Measurements from ENCODE around the gene TAF9B.
"Not testable (repeated sequence)": the region's sequence is repeated elsewhere in the genome, so short reads cannot be mapped to it uniquely, and the experiment has no call there.

The TAF9B gene

GRCh38 chrX:78111140-78111931 is 28.1 kb downstream of the TAF9B start:
- no peak for DNase-seq

- DNase-seq = no peak
Measured at GRCh38 chrX:78109458-78109857, 30.0 kb downstream of the TAF9B start.

- no peak for DNase-seq
Measured at GRCh38 chrX:78106651-78106986, 32.8 kb downstream of the TAF9B start.

- no peak for DNase-seq
Measured at GRCh38 chrX:78105944-78106650, 33.4 kb downstream of the TAF9B start.

- no peak for DNase-seq
Measured at GRCh38 chrX:78104447-78105176, 34.8 kb downstream of the TAF9B start.

- peak; percentile 63 for DNase-seq
Measured at GRCh38 chrX:78103623-78104446, 35.6 kb downstream of the TAF9B start, which contains the start of gene PGK1. TSS of gene PGK1 (plus strand) at chrX:78104248. CDS start at chrX:78104341, 93 bp downstream.

- DNase-seq = no peak
Measured at GRCh38 chrX:78103001-78103622, 36.3 kb downstream of the TAF9B start.

- no peak for DNase-seq
Measured at GRCh38 chrX:78102091-78102490, 37.4 kb downstream of the TAF9B start.

GRCh38 chrX:78098108-78098507 is 41.3 kb downstream of the TAF9B start:
- no peak for DNase-seq

- no peak for DNase-seq
Measured at GRCh38 chrX:78092296-78092695, 47.2 kb downstream of the TAF9B start.

GRCh38 chrX:78081413-78081812 is 58.0 kb downstream of the TAF9B start:
- DNase-seq = not testable (repeated sequence)

Measured in NCI-H1417 treated with DMSO at 0.1 percent for 48 hours (cell line).